ENCODE results near the gene SUGP1. TPM values are rescaled to one million over a fixed set of nuclear protein-coding genes. Genes with fewer than 3 reads are reported as not detected.

Gene SUGP1
- total and polyA plus RNA-seq, 2 of the 13 experiments (the other 11 are each of a cell fraction or from before 2014, with no cell fraction given): 21.6 to 25.9 TPM

DNA sequence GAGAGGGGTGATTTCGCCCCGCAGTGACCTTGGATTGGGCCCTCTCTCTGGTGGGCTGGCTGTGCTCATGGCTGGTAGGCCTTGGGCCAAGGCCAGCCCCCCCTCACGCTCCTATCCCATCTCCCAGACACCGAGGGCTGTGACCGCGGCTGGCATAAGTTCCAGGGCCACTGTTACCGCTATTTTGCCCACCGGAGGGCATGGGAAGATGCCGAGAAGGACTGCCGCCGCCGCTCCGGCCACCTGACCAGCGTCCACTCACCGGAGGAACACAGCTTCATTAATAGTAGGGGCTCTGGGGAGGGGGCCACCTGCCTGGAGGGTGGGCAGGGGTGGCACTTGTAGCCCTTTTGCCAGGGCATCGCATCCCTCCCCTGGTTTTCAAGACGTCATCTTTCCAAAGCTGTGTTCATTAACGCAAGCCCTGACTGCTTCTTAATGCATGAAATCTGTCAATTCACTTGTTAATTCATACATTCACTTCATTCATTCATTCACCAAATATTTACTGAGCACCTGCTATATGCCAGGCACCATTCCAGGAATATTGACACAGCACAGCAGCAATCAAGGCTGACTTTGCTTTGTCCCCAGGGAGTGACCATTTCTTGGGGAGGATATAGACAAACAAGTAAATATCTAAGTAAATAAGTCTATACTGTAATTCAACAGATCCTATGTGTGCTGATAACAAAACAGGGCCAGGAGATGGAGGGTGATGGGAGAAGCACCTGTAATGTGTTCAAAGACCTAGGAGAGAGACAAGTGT, 82.0 kb downstream of the SUGP1 start:
- ChIA-PET POLR2A (no interaction called here), CTCF (ENCODE audit: low intra/inter-chr PET ratio, low total read pairs) (no interaction called here)
- Histone ChIP-seq H3K27me3 (ENCODE audit: control insufficient read depth in 1 of 2, insufficient read depth in 2 of 2, low read length in 2 of 2) (peaks cover 0 to 9% of the 10 kb centered on the region in 2 experiments; a peak in 1 of 5 replicates), H4K20me1 (ENCODE audit: insufficient read depth, low read length) (no peaks in the 10 kb centered on the region), H3K36me3 (replicated peaks in 1 of 2; ENCODE audit: control insufficient read depth in 1 of 2, insufficient read depth in 2 of 2, low read length in 2 of 2) (no peaks in the 10 kb centered on the region), H3K9ac (ENCODE audit: insufficient read depth, low read depth, low read length) (no peak overlapping the region), H3K79me2 (ENCODE audit: insufficient read depth, low read length) (no peaks in the 10 kb centered on the region), H3K9me3 (ENCODE audit: low read length) (peaks cover 11% of the 10 kb centered on the region; the same call in 1 of the 2 replicates), H3K27ac (ENCODE audit: extremely low read length, insufficient read depth, low read length) (no peak overlapping the region), H3K4me1 (ENCODE audit: insufficient read depth, low read length) (no peaks in the 10 kb centered on the region), H3K4me3 (replicated peaks in 1 of 3; ENCODE audit: insufficient read depth in 1 of 3, low read depth in 2 of 3, low read length in 3 of 3) (no peak overlapping the region), H3K4me2 (ENCODE audit: low read depth, low read length) (no peak overlapping the region), H2AFZ (ENCODE audit: low read length) (no peak overlapping the region)
- in situ Hi-C loops (cut with HindIII; ENCODE audit: extremely low pct_ligation_motif_present, low pct_unique_long_range_greater_than_20kb): no loop called here
- BruUV-seq (replicated peaks): no TSS peak
- no peak for FAIRE-seq
- no peak for ATAC-seq
- DNase-seq (ENCODE audit: low spot score): no peak
- intact Hi-C loops (cut with micrococcal nuclease; ENCODE audit: unreplicated experiment): no loop called here
- 37% methylated on average over 9 of the region's 18 CpGs for WGBS (ENCODE audit: low lambda C conversion rate)
- TF ChIP-seq, protein P1, sequence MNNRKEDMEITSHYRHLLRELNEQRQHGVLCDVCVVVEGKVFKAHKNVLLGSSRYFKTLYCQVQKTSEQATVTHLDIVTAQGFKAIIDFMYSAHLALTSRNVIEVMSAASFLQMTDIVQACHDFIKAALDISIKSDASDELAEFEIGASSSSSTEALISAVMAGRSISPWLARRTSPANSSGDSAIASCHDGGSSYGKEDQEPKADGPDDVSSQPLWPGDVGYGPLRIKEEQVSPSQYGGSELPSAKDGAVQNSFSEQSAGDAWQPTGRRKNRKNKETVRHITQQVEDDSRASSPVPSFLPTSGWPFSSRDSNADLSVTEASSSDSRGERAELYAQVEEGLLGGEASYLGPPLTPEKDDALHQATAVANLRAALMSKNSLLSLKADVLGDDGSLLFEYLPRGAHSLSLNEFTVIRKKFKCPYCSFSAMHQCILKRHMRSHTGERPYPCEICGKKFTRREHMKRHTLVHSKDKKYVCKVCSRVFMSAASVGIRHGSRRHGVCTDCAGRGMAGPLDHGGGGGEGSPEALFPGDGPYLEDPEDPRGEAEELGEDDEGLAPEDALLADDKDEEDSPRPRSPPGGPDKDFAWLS (CRISPR knock-in tag; IDR thresholded peaks at IDR 0.05; ENCODE audit: borderline replicate concordance): no peak

DNA sequence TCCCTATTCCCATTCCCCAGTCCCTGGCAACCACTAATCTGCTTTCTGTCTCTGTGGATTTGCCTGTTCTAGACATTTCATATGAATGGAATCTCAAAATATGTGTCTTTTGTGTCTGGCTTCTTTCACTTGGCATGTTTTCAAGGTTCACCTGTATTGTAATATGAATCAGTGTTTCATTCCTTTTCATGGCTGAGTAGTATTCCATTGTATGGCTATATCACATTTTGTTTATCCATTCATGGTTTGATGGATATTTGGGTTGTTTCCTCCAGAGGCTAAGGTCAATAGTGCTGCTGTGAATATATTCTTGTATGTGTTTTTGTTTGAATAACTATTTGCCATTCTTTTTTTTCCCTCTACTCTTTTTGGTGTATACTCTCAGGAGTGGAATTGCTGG, 84.1 kb downstream of the SUGP1 start:
- in situ Hi-C loops (cut with HindIII; ENCODE audit: extremely low pct_ligation_motif_present, low pct_unique_long_range_greater_than_20kb) (no loop called here), intact Hi-C loops (cut with micrococcal nuclease; ENCODE audit: unreplicated experiment) (no loop called here)
- no peaks in the 10 kb centered on the region for H3K4me1 ChIP-seq (ENCODE audit: insufficient read depth, low read length)
- ATAC-seq (no peak), FAIRE-seq (no peak), DNase-seq (ENCODE audit: low spot score) (no peak)
- H3K4me2 ChIP-seq (ENCODE audit: low read depth, low read length): no peak overlapping the region
- H3K9me3 ChIP-seq (ENCODE audit: low read length): peaks cover 11% of the 10 kb centered on the region; the same call in 1 of the 2 replicates
- TF ChIP-seq HHEX (CRISPR knock-in tag; IDR thresholded peaks at IDR 0.05): no peak
- TF ChIP-seq ZSCAN21 (CRISPR knock-in tag; IDR thresholded peaks at IDR 0.05; ENCODE audit: borderline replicate concordance): no peak
- TF ChIP-seq ZNF563 (CRISPR knock-in tag; IDR thresholded peaks at IDR 0.05): no peak
- no peak for TF ChIP-seq RXRB (CRISPR knock-in tag; IDR thresholded peaks at IDR 0.05; ENCODE audit: borderline replicate concordance)
- no peak for TF ChIP-seq TMF1 (CRISPR knock-in tag; IDR thresholded peaks at IDR 0.05; ENCODE audit: low read depth)
- no peak for TF ChIP-seq ZNF543 (CRISPR knock-in tag; IDR thresholded peaks at IDR 0.05)
- no peak for TF ChIP-seq SRSF4 (IDR thresholded peaks at IDR 0.05; ENCODE audit: low read depth, low read length, poor library complexity, severe bottlenecking)
- TF ChIP-seq ZBTB38 (CRISPR knock-in tag; IDR thresholded peaks at IDR 0.05): no peak
- TF ChIP-seq, protein P2, sequence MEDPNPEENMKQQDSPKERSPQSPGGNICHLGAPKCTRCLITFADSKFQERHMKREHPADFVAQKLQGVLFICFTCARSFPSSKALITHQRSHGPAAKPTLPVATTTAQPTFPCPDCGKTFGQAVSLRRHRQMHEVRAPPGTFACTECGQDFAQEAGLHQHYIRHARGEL (CRISPR knock-in tag; IDR thresholded peaks at IDR 0.05): no peak
- TF ChIP-seq ZNF777 (CRISPR knock-in tag; IDR thresholded peaks at IDR 0.05): no peak
- no peak for TF ChIP-seq ZNF124 (CRISPR knock-in tag; IDR thresholded peaks at IDR 0.05)
- H3K36me3 ChIP-seq (replicated peaks in 1 of 2; ENCODE audit: control insufficient read depth in 1 of 2, insufficient read depth in 2 of 2, low read length in 2 of 2): no peaks in the 10 kb centered on the region
- POLR2A ChIA-PET: no interaction called here
- no peak overlapping the region for H3K27ac ChIP-seq (ENCODE audit: extremely low read length, insufficient read depth, low read length)
- no peak overlapping the region for H2AFZ ChIP-seq (ENCODE audit: low read length)
- CTCF ChIA-PET (ENCODE audit: low intra/inter-chr PET ratio, low total read pairs): no interaction called here
- no TSS peak for BruUV-seq (replicated peaks)
- H3K9ac ChIP-seq (ENCODE audit: insufficient read depth, low read depth, low read length): no peak overlapping the region
- H4K20me1 ChIP-seq (ENCODE audit: insufficient read depth, low read length): no peaks in the 10 kb centered on the region
- H3K27me3 ChIP-seq (ENCODE audit: control insufficient read depth in 1 of 2, insufficient read depth in 2 of 2, low read length in 2 of 2): peaks cover 0 to 11% of the 10 kb centered on the region in 2 experiments; a peak in 2 of 5 replicates
- H3K4me3 ChIP-seq (replicated peaks in 1 of 3; ENCODE audit: insufficient read depth in 1 of 3, low read depth in 2 of 3, low read length in 3 of 3): no peak overlapping the region
- H3K79me2 ChIP-seq (ENCODE audit: insufficient read depth, low read length): no peaks in the 10 kb centered on the region
